HUES6 (cell line): ENCODE results near the gene UBR2.

ENCODE experiments used
- H3K27ac ChIP-seq: 2 replicates; pipeline ENCODE4 v1.7.0; 2013; ENCODE audit warnings: low read depth, mild to moderate bottlenecking, low read length, inconsistent platforms
- H3K27me3 ChIP-seq: 2 replicates; pipeline ENCODE4 v1.6.1; 2013; ENCODE audit warnings: low read length; ENCODE audit not compliant: control insufficient read depth, insufficient read depth
- H3K36me3 ChIP-seq: 2 replicates; pipeline ENCODE4 v1.6.1; 2013; ENCODE audit warnings: low read length; ENCODE audit not compliant: control insufficient read depth, insufficient read depth
- H3K4me1 ChIP-seq: 2 replicates; pipeline ENCODE4 v1.6.1; 2013; ENCODE audit warnings: low read length; ENCODE audit not compliant: control insufficient read depth, insufficient read depth
- H3K4me3 ChIP-seq: 2 replicates; pipeline ENCODE4 v1.5.1; 2013; ENCODE audit warnings: low read depth, low read length
- H3K9ac ChIP-seq: one replicate; pipeline ENCODE4 v1.6.1; 2013; ENCODE audit warnings: mild to moderate bottlenecking, low read length
- H3K9me3 ChIP-seq: 2 replicates; pipeline ENCODE4 v1.6.1; 2013; ENCODE audit warnings: low read depth, low read length; ENCODE audit not compliant: control insufficient read depth, insufficient read depth

Gene UBR2

GRCh38 chr6:42563697-42564505 lies at the start of gene UBR2:
TSS of gene UBR2 (plus strand) at chr6:42564029. CDS start at chr6:42564320, 291 bp downstream.
- peak within 1 kb of the TSS; percentile 91 for H3K4me3 ChIP-seq

GRCh38 chr6:42514745-42515144 lies 49.1 kb upstream of the UBR2 start:
- 0 out of 2 replicates have a peak, but pooled peaks cover 4% of the 10 kb centered on the region for H3K4me1 ChIP-seq
- H3K9me3 ChIP-seq, result peaks cover under 1% of the 10 kb centered on the region; the same call in 1 of the 2 replicates
- H3K27me3 ChIP-seq, result no peaks in the 10 kb centered on the region
- no peak overlapping the region for H3K4me3 ChIP-seq
- no peaks in the 10 kb centered on the region for H3K36me3 ChIP-seq
- no peak overlapping the region for H3K9ac ChIP-seq
- H3K27ac ChIP-seq, result no peak overlapping the region

More at GRCh38 chr6:42563697-42564505, at the start of gene UBR2:
- H3K27ac ChIP-seq, result peak within 1 kb of the TSS; percentile 55; the same call in 1 of the 2 replicates
- H3K4me1 ChIP-seq, result no peaks in the 10 kb centered on the region
- no peaks in the 10 kb centered on the region for H3K27me3 ChIP-seq
- peak within 1 kb of the TSS; percentile 88 for H3K9ac ChIP-seq
- H3K36me3 ChIP-seq, result no peaks in the 10 kb centered on the region; the same call in 1 of the 2 replicates
- no peaks in the 10 kb centered on the region for H3K9me3 ChIP-seq

GRCh38 chr6:42519779-42520178 lies 44.0 kb upstream of the UBR2 start:
- peaks cover 8% of the 10 kb centered on the region; the same call in 1 of the 2 replicates for H3K9me3 ChIP-seq
- H3K27ac ChIP-seq, result no peak overlapping the region
- H3K4me3 ChIP-seq, result no peak overlapping the region
- H3K9ac ChIP-seq, result no peak overlapping the region
- H3K27me3 ChIP-seq, result no peaks in the 10 kb centered on the region
- H3K4me1 ChIP-seq, result no peaks in the 10 kb centered on the region
- H3K36me3 ChIP-seq, result no peaks in the 10 kb centered on the region

GRCh38 chr6:42520786-42521607 lies 42.8 kb upstream of the UBR2 start:
- no peaks in the 10 kb centered on the region for H3K36me3 ChIP-seq
- peaks cover 8% of the 10 kb centered on the region; the same call in 1 of the 2 replicates for H3K9me3 ChIP-seq
- no peak overlapping the region for H3K4me3 ChIP-seq
- no peak overlapping the region for H3K9ac ChIP-seq
- H3K27ac ChIP-seq, result no peak overlapping the region
- no peaks in the 10 kb centered on the region for H3K27me3 ChIP-seq
- no peaks in the 10 kb centered on the region for H3K4me1 ChIP-seq

- Histone ChIP-seq H3K4me3 (no peak overlapping the region), H3K36me3 (no peaks in the 10 kb centered on the region), H3K9ac (no peak overlapping the region), H3K9me3 (peaks cover 8% of the 10 kb centered on the region; the same call in 1 of the 2 replicates), H3K27ac (no peak overlapping the region), H3K4me1 (no peaks in the 10 kb centered on the region), H3K27me3 (no peaks in the 10 kb centered on the region)
These were observed 41.8 kb upstream of the UBR2 start for GRCh38 chr6:42522036-42522435.

GRCh38 chr6:42522942-42523814 lies 40.7 kb upstream of the UBR2 start:
- no peak overlapping the region for H3K4me3 ChIP-seq
- peaks cover 8% of the 10 kb centered on the region; the same call in 1 of the 2 replicates for H3K9me3 ChIP-seq
- H3K27ac ChIP-seq, result no peak overlapping the region
- H3K36me3 ChIP-seq, result no peaks in the 10 kb centered on the region
- H3K9ac ChIP-seq, result no peak overlapping the region
- H3K4me1 ChIP-seq, result no peaks in the 10 kb centered on the region
- H3K27me3 ChIP-seq, result no peaks in the 10 kb centered on the region

GRCh38 chr6:42525206-42525605 lies 38.6 kb upstream of the UBR2 start:
- Histone ChIP-seq H3K27ac (no peak overlapping the region), H3K4me3 (no peak overlapping the region), H3K36me3 (no peaks in the 10 kb centered on the region), H3K9ac (no peak overlapping the region), H3K9me3 (peaks cover 3% of the 10 kb centered on the region; the same call in 1 of the 2 replicates), H3K27me3 (no peaks in the 10 kb centered on the region), H3K4me1 (no peaks in the 10 kb centered on the region)

GRCh38 chr6:42526616-42527015 lies 37.2 kb upstream of the UBR2 start:
- Histone ChIP-seq H3K4me1 (no peaks in the 10 kb centered on the region), H3K36me3 (no peaks in the 10 kb centered on the region), H3K9ac (no peak overlapping the region), H3K27ac (no peak overlapping the region), H3K27me3 (no peaks in the 10 kb centered on the region), H3K4me3 (no peak overlapping the region), H3K9me3 (no peaks in the 10 kb centered on the region)

- H3K4me1 ChIP-seq, result no peaks in the 10 kb centered on the region
These were observed 36.6 kb upstream of the UBR2 start for GRCh38 chr6:42527204-42527603.

GRCh38 chr6:42530296-42530695 lies 33.5 kb upstream of the UBR2 start:
- Histone ChIP-seq H3K27ac (no peak overlapping the region), H3K9me3 (no peaks in the 10 kb centered on the region), H3K4me1 (no peaks in the 10 kb centered on the region), H3K27me3 (no peaks in the 10 kb centered on the region), H3K4me3 (no peak overlapping the region), H3K9ac (no peak overlapping the region), H3K36me3 (no peaks in the 10 kb centered on the region)

More at GRCh38 chr6:42527204-42527603, 36.6 kb upstream of the UBR2 start:
- no peak overlapping the region for H3K4me3 ChIP-seq
- no peaks in the 10 kb centered on the region for H3K9me3 ChIP-seq
- H3K9ac ChIP-seq, result no peak overlapping the region
- no peak overlapping the region for H3K27ac ChIP-seq
- no peaks in the 10 kb centered on the region for H3K36me3 ChIP-seq
- H3K27me3 ChIP-seq, result no peaks in the 10 kb centered on the region
